Measurements from ENCODE around the gene TMC5.

GRCh38 chr16:19389246-19389645 is 28.4 kb upstream of the TMC5 start:
- TF ChIP-seq CTCF (IDR thresholded peaks at IDR 0.05; ENCODE audit: low read depth, low read length) (peak; percentile 37), MAX (IDR thresholded peaks at IDR 0.05; ENCODE audit: low read depth, low read length) (no peak), POLR2A (IDR thresholded peaks at IDR 0.05; ENCODE audit: extremely low read depth, insufficient read length) (no peak), MYC (IDR thresholded peaks at IDR 0.05; ENCODE audit: low read depth, low read length) (no peak)

Measured in NB4 (cell line).